ENCODE data around the gene DGKQ. TPM values are rescaled to one million over a fixed set of nuclear protein-coding genes. Genes with fewer than 3 reads are reported as not detected.

Gene DGKQ
- total RNA-seq, 1 donor from 2014 or later, result 26.2 TPM

DNA sequence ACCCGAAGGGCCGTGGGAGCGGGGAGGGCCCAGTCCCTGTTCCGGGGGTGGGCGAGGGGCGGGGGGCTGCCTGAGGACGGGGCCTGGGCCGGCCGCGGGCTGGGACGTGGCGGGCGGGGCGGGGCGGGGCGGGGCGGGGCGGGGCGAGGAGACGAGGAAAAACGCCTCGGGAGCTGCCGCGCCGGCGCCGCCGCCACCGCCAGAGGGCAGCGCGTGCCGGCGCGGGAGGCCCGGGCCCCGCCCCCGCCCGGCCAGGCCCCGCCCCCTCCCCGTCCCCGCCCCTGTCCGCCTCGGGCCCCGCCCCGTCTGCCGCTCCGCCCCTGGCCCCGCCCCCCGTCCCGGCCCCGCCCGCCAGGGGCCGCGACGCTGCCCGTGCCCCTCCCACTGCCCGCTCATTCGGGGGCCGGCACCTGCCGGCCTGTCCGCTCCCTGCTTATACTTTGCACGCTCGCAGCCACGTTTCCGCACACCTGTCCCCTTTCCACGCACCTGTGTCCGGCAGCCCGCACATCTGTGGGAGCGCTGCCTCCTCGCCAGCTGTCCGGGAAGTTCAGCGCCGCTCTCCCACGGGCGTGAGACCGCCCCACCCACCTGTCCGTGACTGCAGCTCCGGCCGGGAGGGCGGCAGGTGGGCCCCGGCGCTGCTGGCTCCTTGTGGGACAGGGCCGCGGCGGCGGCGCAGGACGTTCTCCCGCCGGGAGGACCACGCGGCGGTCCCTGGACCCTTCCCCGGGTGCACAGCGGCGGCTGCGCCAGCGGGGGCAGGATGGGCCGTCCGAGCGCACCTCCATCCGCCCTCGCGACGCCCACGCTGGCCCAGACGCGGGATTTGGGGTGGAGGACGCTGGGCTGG lies 36.4 kb upstream of the DGKQ start:
- H3K27me3 Mint-ChIP-seq (ENCODE audit: unreplicated experiment), result peaks cover 12% of the 10 kb centered on the region
- peaks cover 5% of the 10 kb centered on the region for H3K36me3 Mint-ChIP-seq (ENCODE audit: unreplicated experiment)
- TF ChIP-seq, protein P1, sequence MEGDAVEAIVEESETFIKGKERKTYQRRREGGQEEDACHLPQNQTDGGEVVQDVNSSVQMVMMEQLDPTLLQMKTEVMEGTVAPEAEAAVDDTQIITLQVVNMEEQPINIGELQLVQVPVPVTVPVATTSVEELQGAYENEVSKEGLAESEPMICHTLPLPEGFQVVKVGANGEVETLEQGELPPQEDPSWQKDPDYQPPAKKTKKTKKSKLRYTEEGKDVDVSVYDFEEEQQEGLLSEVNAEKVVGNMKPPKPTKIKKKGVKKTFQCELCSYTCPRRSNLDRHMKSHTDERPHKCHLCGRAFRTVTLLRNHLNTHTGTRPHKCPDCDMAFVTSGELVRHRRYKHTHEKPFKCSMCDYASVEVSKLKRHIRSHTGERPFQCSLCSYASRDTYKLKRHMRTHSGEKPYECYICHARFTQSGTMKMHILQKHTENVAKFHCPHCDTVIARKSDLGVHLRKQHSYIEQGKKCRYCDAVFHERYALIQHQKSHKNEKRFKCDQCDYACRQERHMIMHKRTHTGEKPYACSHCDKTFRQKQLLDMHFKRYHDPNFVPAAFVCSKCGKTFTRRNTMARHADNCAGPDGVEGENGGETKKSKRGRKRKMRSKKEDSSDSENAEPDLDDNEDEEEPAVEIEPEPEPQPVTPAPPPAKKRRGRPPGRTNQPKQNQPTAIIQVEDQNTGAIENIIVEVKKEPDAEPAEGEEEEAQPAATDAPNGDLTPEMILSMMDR (IDR thresholded peaks at IDR 0.05; ENCODE audit: partially characterized antibody, unreplicated experiment), result peak; percentile 56
- H3K27ac Mint-ChIP-seq (ENCODE audit: unreplicated experiment), result no peak overlapping the region
- peak; percentile 75 for DNase-seq
- H3K4me3 Mint-ChIP-seq (ENCODE audit: unreplicated experiment), result peak overlapping the region; percentile 38
- peaks cover 3% of the 10 kb centered on the region for H3K4me1 Mint-ChIP-seq (ENCODE audit: low read depth, unreplicated experiment)
- peaks cover 8% of the 10 kb centered on the region for H3K9me3 Mint-ChIP-seq (ENCODE audit: unreplicated experiment)

DNA sequence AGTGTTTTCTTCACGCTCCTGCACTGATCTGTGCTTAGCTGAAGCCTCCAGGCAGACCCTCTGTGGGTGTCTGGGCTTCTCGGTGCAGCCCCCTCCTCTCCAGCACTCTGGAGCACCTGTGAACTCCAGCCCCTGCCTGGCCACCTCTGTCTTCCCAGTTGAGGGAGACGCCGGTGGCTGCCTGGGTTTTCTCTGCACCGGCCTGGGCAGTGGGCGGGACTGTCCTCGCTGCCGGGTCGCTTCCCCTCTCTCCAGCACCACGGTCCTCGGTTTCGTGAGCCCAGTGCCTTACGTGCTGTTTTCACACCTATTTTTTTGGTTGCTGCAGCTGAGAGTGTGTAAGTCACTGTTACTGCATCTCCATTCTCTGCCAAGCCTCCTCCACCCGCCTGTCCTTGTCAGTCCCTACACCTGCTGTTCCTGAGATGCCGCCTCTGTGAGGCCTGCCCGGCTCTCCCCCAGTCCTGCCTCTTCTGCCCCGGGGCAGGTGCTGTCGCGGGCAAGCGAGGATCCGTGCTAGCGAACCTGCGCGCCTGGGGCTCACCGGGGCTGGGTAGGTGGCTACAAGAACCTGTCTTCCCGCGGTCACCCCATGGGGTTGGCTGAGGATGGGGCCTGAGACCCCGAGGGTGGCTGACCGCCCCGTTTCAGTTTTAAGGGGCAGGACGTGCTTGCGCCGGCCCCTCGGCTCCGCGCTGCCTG lies 35.6 kb upstream of the DGKQ start:
- H3K27me3 Mint-ChIP-seq (ENCODE audit: unreplicated experiment), result peaks cover 11% of the 10 kb centered on the region
- peak overlapping the region; percentile 75 for H3K4me3 Mint-ChIP-seq (ENCODE audit: unreplicated experiment)
- H3K36me3 Mint-ChIP-seq (ENCODE audit: unreplicated experiment), result peaks cover 5% of the 10 kb centered on the region
- H3K27ac Mint-ChIP-seq (ENCODE audit: unreplicated experiment), result no peak overlapping the region
- no peak for DNase-seq
- TF ChIP-seq, protein P1 (IDR thresholded peaks at IDR 0.05; ENCODE audit: partially characterized antibody, unreplicated experiment), result no peak
- H3K4me1 Mint-ChIP-seq (ENCODE audit: low read depth, unreplicated experiment), result peaks cover 3% of the 10 kb centered on the region
- peaks cover 8% of the 10 kb centered on the region for H3K9me3 Mint-ChIP-seq (ENCODE audit: unreplicated experiment)

DNA sequence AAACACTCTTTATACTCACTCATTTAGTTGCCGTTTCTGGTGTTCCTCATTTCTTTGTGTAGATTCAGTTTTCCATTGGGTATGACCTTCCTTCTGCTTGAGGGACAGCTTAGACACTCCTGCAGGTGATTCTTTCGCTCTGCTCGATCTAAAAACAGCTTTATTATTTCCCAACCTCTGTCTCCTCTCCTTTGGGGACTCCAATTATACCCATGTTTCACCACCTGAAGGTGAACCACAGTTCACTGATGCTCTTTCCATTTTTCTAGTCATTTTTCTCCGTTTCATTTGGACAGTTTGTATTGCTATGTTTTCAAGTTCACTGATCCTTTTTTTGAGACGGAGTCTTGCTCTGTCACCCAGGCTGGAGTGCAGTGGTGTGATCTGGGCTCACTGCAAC lies 33.5 kb upstream of the DGKQ start:
- Mint-ChIP-seq H3K4me3 (ENCODE audit: unreplicated experiment) (no peak overlapping the region), H3K4me1 (ENCODE audit: low read depth, unreplicated experiment) (peaks cover 3% of the 10 kb centered on the region), H3K9me3 (ENCODE audit: unreplicated experiment) (peaks cover 8% of the 10 kb centered on the region), H3K27ac (ENCODE audit: unreplicated experiment) (peak overlapping the region; percentile 17), H3K27me3 (ENCODE audit: unreplicated experiment) (peaks cover 8% of the 10 kb centered on the region), H3K36me3 (ENCODE audit: unreplicated experiment) (peaks cover 5% of the 10 kb centered on the region)
- TF ChIP-seq, protein P1 (IDR thresholded peaks at IDR 0.05; ENCODE audit: partially characterized antibody, unreplicated experiment), result no peak
- DNase-seq, result no peak

DNA sequence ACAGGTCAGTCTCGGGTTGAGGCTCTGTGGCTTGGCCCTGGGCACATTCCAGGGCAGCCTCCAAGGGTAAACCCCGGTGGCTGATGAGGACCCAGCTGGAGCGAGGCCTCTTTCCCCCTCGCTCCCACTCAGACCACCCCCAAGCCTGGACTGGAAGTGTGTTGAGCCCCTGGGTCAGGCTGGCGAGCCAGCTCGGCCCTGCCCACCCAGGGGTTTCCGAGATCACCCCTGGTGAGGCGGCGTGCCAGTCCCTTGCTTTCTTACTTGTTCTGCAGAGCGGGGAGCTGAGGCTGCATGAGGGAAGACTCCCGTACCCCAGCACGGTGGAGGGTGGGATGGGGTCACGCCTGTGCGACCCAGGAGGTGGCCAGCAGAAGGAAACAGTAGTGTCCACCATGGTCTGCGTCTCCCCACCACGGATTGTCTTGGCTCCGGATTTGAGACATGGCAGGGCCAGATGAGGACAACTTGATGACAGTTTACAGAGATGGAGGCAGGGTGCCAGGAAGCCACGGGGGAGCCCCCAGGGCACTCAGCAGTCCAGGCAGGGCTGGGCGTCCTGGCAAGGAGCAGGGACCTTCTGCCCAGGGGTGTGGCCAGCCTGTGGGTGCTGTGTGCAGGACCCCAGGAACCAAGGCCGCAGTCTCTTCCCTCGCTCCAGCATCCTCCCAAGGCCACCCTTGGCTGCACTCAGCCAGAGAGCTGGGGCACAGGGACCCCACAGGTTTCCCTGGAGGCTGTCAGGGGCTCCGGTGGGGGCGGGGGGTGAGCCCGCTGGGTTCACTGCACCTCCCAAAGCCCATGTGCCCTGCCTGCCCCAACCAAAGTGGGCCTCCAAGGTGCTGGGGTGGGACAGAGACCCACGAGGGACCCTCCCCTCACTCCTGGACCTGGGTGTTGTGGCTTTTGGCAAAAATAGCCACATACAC lies 31.5 kb upstream of the DGKQ start:
- TF ChIP-seq, protein P1 (IDR thresholded peaks at IDR 0.05; ENCODE audit: partially characterized antibody, unreplicated experiment), result no peak
- H3K4me1 Mint-ChIP-seq (ENCODE audit: low read depth, unreplicated experiment), result peaks cover 3% of the 10 kb centered on the region
- peaks cover 8% of the 10 kb centered on the region for H3K9me3 Mint-ChIP-seq (ENCODE audit: unreplicated experiment)
- no peak for DNase-seq
- peaks cover 8% of the 10 kb centered on the region for H3K27me3 Mint-ChIP-seq (ENCODE audit: unreplicated experiment)
- H3K36me3 Mint-ChIP-seq (ENCODE audit: unreplicated experiment), result peaks cover 5% of the 10 kb centered on the region
- H3K4me3 Mint-ChIP-seq (ENCODE audit: unreplicated experiment), result no peak overlapping the region
- no peak overlapping the region for H3K27ac Mint-ChIP-seq (ENCODE audit: unreplicated experiment)

Data from glutamatergic neuron (in vitro differentiated cells).